Left cardiac atrium (tissue), 4 donors: Measurements from ENCODE around the gene FGF18. TPM values are rescaled to one million over a fixed set of nuclear protein-coding genes. Genes with fewer than 3 reads are reported as not detected.
"Not testable (repeated sequence)": the region's sequence is repeated elsewhere in the genome, so short reads cannot be mapped to it uniquely, and the experiment has no call there.

Experiments
- ATAC-seq, 2 donors: fragments of 200-7000 bp; cut with Tn5 transposase; one replicate each; pipeline ENCODE4 v1.9.1; 2020; ENCODE audit warnings: mild to moderate bottlenecking in 2 of 2, moderate library complexity in 2 of 2
- DNase-seq: peaks from one replicate; pipeline ENCODE4 v3.0.0-alpha.2; 2020
- intact Hi-C, 2 donors: fragments of 100-400 bp; cut with DNase I; formaldehyde crosslinking; loops; one replicate each; pipeline versions ENCODE4 v1.14.1 to v1.15.1; 2022 to 2023
- long read RNA-seq: library from polyadenylated mRNA; unstranded; transcript quantifications from one replicate; pipeline ENCODE4 v2.0.0, GENCODE V29; 2021
- total RNA-seq, 2 donors: library from RNA; stranded (reverse); fragmentation: NEBNext Ultra II Directional; extraction: Animal tissue kit (Norgen Biotek cat#: 25700); gene quantifications; one replicate each; pipeline ENCODE4 v1.2.1, GENCODE V29; 2021
- donor health status: DM: no; HTN: yes; CAD: no.
- donor health status: DM: no; HTN: yes; CAD: no; lungs with severe emphysema.
- donor health status: DM: yes; HTN: yes; CAD: no.
- donor health status: Dilated cardiomyopathy.

Gene FGF18, protein sequence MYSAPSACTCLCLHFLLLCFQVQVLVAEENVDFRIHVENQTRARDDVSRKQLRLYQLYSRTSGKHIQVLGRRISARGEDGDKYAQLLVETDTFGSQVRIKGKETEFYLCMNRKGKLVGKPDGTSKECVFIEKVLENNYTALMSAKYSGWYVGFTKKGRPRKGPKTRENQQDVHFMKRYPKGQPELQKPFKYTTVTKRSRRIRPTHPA
- total RNA-seq, result 1 to 10 TPM; 2.1 to 2.8 TPM
- long read RNA-seq, result 0 reads

DNA sequence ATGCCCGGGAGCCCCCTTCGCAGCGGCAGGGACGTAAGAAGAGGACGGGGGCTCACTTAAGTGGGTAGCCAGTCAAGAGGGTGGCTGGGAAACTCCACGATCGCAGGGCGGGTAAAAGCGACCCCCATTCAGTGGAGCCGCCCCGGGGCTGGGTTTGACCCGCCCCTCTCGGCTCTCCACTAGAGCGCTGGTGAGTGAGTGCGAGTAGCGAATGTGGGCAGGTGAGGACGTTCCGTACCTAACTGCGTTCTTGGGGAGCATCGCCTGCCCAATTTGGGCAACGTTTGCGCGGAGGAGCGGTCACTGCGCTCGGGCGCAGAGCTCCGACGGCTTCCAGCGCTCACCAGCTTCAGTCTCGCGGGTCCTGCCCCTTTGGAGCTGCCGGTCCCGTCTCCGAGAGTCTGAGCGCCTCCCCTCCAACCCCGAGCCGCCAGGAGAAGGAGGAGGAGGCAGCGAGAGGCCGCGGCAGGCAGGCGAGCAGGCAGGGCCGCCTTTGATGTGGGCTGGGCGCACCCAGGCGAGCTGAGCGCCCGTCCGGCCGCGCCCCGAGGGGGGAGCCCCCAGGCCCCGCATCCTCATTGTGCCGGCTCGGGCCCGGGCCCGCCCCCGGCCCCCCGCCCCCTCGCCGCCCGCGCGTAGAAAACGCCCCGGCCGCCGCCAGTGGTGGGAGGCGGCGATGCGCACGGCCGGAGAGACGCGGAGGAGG lies at the start of gene FGF18:
Gene FGF18, plus strand, starts transcription at position 666 of the 706 bp plus-strand sequence. CDS start 553 bp downstream, outside the sequence.
- ATAC-seq, result peak; percentile 32 to 80
- peak; percentile 79 for DNase-seq
- intact Hi-C loops, result loop anchor here (5.0 to 10.0 kb wide), 4 partner anchors 428 to 626 kb away; no protein-coding TSS in a partner anchor

DNA sequence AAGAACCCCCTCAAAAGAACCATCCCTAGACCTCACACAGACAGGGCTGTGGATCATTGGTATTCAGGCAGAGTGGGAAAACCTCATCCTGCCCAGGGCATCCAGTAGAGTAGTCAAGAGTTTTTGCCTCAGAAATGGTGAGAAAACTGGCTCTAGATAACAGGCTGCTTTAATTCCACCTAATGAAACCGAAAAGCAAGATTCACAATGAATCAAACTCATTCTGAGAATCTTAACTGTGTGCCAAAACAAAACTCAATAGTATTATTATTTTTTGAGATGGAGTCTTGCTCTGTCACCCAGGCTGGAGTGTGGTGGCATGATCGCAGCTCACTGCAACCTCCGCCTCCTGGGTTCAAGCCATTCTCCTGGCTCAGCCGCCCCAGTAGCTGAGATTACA lies 49.5 kb upstream of the FGF18 start:
- ATAC-seq (no peak), DNase-seq (no peak)
- intact Hi-C loops, result no loop called here

DNA sequence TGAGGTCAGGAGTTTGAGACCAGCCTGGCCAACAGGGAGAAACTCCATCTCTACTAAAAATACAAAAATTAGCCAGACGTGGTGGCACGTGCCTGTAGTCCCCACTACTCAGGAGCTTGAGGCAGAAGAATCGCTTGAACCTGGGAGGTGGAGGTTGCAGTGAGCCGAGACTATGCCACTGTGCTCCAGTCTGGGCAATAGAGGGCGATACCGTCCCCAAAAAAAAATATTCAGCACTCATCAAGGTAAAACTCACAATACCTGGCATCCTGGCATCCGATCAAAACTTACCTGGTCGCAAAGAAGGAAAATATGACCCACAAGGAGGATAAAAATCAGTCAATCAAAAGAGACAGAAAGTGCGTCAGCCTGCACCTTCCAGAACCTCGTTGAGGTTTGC lies 48.6 kb upstream of the FGF18 start:
- DNase-seq, intact Hi-C loops, ATAC-seq: not testable (repeated sequence)

DNA sequence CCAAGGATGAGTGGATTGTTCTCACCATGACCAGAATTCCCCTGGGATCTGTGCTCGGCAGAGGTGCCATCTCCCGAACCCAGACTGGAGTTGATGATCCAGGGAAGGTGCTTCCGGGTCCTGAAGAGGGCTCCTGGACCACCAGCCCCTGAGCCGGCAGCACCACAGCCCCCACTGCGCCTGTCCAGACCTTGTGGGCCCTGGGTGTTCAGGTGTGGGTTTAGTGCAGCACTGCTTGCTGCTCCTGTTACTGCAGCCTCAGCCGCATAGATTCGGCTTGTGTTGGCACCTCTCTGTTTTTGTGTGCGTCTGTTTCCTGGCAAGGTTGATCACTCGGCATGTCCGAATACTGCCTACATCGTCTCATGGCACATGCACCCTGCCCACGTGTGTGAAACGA lies 48.1 kb upstream of the FGF18 start:
- intact Hi-C loops, result no loop called here
- ATAC-seq (no peak), DNase-seq (no peak)

DNA sequence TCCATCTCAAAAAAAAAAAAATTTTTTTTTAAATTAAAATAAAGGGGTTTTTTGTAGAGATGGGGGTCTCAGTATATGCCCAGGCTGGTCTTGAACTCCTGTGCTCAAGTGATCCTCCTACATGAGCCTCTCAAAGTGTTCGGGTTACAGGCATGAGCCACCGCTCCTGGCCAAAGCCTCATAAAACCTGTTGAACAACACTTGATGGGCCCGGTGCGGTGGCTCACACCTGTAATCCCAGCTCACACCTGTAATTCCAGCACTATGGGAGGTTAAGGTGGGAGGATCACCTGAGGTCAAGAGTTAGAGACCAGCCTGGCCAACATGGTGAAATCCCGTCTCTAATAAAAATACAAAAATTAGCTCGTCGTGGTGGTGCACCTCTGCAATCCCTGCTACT lies 39.5 kb upstream of the FGF18 start:
- ATAC-seq (no peak), DNase-seq (no peak)
- intact Hi-C loops, result no loop called here

DNA sequence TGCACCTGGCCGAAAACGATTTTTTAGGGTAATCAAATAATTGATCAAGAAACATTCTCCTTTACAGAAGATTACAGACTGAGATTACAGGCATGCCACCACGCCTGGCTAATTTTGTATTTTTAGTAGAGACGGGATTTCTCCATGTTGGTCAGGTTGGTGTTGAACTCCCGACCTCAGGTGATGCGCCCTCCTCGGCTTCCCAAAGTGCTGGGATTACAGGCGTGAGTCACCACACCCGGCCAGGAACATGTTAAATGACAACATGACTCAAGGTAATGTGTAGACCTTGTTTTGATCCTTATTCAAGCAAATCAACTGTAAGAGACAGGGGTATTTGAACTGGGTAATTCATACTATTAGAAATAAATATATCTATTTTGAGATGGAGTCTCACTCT lies 35.0 kb upstream of the FGF18 start:
- DNase-seq, intact Hi-C loops, ATAC-seq: not testable (repeated sequence)

DNA sequence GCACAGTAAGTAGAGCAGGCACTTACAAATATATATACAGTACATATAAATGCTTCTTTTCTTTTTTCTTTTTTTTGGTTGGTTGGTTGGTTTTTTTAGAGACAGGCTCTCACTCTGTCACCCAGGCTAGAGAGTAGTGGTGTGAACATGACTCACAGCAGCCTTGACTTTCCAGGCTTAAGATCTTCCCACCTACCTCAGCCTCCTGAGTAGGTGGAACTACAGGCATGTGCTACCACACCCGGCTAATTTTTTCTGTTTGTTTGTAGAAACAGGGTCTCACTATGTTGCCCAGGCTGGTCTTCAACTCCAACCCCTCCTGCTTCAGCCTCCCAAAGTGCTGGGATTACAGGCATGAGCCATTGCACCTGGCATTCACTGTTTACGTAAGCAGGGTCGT lies 34.4 kb upstream of the FGF18 start:
- intact Hi-C loops, DNase-seq, ATAC-seq: not testable (repeated sequence)

DNA sequence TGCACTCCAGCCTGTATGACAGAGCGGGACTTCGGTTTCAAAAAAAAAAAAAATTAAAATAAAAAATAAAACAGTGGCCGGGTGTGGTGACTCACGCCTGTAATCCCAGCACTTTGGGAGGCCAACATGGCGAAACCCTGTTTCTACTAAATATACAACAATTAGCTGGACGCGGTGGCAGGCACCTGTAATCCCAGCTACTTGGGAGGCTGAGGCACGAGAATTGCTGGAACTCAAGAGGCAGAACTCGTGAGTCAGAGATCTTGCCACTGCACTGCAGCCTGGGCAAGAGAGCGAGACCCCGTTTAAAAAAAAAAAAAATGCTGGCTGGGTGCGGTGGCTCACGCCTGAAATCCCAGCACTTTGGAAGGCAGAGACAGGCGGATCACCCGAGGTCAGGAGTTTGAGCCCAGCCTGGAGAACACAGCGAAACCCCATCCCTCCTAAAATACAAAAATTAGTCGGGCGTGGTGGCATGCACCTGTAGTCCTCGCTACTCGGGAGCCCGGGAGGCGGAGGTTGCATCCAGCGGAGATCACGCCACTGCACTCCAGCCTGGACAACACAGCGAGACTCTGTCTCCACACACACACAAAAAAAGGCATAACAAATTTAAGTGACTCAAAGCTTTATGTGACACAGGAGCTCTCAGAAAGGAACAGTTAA lies 33.3 kb upstream of the FGF18 start:
- DNase-seq (no peak), ATAC-seq (no peak)
- intact Hi-C loops, result no loop called here

DNA sequence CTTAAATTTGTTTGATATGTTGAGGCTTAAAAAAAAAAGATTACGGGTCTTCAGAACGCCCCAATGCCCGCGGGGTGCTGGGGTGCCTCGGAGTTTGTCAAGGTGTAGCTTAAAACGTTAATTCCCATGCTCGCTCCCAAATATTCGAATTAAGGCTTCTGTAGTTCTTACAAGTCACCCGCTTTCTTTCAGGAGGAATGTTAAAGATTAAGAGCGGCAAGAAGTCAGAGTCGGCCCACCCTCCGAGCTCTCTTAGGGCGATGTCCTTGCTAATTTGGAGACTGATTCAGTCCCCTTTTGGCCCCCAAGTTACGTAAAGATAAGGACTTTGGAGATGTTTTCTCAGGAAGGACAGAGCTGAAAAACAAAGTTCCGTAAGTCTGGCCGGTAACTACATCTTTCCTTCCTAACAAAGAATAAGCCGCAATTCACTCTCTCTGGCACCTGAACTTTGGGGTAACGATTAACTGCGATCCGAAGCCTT lies 32.5 kb upstream of the FGF18 start:
- DNase-seq (no peak), ATAC-seq (no peak)
- intact Hi-C loops, result no loop called here

DNA sequence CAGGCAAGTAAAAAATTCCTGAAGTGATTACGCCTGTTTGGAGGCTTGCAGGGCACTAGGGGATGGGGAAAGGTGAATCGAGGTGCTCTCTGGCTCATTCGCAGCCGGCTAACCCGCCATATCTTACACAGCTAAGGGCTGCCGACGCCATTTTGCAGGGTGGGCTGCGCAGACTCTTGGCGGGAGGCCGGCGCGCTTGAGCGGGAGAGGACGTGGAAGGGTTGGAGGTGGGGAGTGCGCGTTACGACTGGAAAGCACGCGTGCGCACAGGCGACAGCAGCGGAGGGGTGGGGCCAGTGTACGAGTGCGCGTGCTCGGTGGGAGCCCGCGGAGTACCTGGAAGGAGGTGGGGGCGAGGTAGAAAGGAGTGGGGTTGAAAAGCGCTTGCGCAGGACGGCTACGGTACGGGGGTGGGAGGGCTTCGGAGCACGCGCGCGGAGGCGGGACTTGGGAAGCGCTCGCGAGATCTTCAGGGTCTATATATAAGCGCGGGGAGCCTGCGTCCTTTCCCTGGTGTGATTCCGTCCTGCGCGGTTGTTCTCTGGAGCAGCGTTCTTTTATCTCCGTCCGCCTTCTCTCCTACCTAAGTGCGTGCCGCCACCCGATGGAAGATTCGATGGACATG lies 32.0 kb upstream of the FGF18 start, which contains the start of gene NPM1:
Gene NPM1, plus strand, starts transcription at position 505 of the 625 bp plus-strand sequence. Its CDS starts 100 bp downstream, at position 605.
- intact Hi-C loops, result no loop called here
- ATAC-seq, result peak; percentile 97
- DNase-seq, result peak; percentile 96

DNA sequence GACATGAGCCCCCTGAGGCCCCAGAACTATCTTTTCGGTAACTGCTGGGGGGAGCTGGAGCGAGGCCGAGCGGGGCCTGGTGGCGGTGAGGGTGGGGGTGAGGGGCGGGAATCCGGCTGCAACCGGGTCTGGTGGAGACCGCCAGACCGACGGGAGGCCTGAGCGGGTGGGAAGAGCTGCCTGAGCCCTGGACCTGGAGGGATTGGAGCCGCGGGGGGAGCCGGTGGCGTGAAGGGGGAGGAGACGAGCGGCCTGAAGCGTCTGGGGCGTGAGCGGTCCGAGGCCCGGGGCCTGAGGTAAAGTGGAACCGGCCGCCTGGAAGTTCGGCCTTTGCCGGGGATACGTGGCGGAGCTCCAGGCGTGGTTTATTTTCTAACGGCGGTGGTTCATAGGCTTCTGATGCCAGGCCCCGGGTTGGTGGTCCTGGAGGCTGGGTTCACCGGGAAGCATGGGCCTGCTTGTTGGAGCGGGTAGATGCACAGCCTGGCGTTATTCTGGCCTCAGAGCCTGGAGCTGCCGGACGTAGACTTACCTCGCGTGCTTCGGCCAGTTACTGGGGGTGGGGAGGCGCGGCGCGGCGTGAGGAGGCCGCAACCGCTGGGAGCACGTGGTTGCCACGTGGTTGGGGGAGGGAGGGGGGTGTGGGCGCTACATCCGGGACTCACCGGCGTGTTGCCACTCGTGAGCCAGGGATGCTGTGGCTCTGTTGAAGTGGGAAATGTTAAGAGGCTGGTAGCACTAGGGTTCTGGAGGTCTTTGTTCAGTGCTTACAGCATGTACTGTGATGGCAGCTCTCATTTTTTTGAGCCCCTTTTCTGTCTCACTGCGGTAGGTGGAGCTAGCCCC lies 31.3 kb upstream of the FGF18 start:
- peak; percentile 82 for DNase-seq
- intact Hi-C loops, result no loop called here
- ATAC-seq, result peak; percentile 55 to 66

DNA sequence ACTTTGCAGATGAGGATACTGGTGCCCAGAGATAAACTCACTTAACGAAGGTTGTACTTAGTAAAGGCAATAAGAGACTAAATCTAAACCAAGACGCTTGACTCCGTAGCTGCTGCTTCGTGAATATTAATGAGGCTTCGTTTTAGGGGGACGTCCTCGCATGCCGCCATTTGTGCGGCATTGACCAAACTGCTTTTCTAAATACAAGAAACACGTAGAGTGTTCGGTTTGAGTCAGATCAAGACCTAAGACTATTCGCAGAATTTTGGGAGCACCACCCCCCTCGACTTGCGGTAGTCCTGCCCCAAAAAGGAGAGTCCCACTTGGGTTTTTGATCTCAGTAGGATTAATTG lies 30.7 kb upstream of the FGF18 start:
- DNase-seq, result no peak
- no peak for ATAC-seq
- intact Hi-C loops, result no loop called here

DNA sequence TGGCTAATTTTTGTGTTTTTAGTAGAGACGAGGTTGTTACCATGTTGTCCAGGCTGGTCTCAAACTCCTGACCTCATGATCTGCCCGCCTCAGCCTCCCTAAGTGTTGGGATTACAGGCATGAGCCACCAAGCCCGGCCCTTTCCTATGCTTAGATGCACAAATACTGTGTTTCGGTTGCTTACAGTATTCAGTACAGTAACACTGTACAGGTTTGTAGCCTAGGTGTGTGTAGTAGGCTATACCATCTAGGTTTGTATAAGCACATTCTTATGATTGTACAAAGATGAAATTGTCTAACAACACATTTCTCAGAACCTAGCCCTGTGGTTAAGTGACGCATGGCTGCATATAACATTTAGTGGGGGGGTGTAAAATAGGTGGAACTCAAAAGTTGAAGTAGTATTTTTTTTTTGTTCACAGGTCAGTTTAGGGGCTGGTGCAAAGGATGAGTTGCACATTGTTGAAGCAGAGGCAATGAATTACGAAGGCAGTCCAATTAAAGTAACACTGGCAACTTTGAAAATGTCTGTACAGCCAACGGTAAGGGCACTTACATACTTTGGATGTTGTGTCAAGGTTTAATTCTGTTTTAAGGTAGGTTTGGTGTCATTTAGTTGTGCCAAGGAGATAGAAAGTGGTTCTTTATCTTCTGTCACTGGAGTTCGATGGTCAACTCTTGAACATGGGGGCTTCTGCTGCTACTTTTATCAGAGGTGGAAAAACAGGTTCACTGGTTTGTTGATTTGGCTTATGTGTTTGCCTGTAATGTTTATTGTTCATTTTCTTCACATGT lies 28.4 kb upstream of the FGF18 start:
- DNase-seq (no peak), ATAC-seq (no peak)
- intact Hi-C loops, result no loop called here

DNA sequence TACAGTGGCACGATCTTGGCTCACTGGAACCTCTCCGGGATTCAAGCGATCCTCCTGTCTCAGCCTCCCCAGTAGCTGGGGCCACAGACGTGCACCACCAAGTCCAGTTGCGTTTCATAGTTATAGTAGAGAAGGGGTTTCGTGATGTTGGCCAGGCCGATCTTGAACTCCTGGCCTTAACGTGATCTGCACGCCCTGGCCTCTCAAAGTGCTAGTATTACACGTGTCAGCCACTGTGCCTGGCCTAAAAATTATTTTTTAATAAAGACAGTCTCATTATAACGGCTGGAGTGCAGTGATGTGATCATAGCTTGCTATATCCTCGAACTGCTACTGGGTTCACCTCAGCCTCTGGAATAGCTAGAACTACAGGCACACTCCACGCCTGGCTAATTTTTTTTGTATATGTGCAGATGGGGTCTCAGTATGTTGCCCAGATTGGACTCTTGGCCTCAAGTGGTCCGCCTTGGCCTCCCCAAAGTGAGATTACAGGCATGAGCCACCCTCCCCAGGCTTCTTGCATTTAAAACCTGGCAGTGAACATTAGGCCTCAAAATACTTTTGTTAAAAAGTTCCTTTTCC lies 27.4 kb upstream of the FGF18 start:
- no peak for ATAC-seq
- intact Hi-C loops, result no loop called here
- no peak for DNase-seq

DNA sequence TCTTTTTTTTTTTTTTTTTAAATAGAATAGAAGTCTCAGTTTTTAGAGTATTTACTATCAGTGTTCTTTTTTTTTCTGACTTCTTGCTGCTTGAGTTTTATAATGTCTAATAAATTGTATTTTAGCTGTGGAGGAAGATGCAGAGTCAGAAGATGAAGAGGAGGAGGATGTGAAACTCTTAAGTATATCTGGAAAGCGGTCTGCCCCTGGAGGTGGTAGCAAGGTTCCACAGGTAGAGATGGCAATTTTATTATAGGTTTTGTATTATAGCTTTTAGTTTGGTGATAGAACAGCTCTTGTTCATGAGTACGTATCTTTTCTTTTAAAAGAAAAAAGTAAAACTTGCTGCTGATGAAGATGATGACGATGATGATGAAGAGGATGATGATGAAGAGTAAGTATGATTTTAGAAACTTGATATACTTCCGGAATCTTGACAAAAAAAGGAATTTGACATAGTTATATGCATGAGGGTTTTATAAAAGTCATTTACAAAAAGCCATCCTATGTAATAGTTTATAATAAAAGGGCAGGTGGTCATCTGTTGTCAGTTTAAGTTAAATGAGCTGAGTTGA lies 26.8 kb upstream of the FGF18 start:
- DNase-seq, result no peak
- intact Hi-C loops, result no loop called here
- ATAC-seq, result no peak

DNA sequence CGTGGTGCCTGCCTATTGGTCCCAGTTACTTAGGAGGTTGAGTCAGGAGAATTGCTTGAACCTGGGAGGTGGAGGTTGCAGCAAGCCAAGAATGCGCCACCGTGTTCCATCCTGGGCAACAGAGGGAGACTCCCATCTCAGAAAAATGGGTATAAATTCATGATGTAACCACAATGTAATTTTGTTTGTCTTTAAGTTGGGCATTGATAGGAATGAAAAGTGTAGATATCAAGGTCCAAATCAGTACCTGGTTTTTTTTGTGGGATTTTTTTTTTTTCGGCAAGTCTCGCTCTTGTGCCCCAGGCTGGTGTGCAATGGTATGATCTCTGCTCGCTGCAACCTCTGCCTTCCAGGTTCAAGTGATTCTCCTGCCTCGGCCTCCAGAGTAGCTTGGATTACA lies 24.4 kb upstream of the FGF18 start:
- ATAC-seq, result no peak
- intact Hi-C loops, result no loop called here
- DNase-seq, result no peak

DNA sequence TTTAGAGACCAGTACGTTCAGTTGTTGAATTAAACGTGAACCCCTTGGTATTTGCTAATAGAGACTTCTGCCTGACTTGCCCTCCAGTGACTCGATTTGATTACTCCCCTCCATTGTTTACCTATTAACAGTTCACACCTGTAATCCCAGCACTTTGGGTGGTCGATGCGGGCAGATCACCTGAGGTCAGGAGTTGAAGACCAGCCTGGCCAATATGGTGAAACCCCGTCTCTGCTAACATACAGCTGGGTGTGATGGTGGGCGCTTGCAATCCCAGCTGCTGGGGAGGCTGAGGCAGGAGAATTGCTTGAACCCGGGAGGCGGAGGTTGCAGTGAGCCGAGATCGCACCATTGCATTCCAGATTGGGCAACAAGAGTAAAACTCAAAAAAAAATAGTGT lies 22.9 kb upstream of the FGF18 start:
- ATAC-seq, DNase-seq, intact Hi-C loops: not testable (repeated sequence)
